ENCODE measurements around the gene LRRC8B.
"Not testable (repeated sequence)": the region's sequence is repeated elsewhere in the genome, so short reads cannot be mapped to it uniquely, and the experiment has no call there.

LRRC8B gene

GRCh38 chr1:89512996-89513720, 11.5 kb upstream of the LRRC8B start:
- no peak for DNase-seq (ENCODE audit: low read depth)
- no peak for TF ChIP-seq CTCF (IDR thresholded peaks at IDR 0.05; ENCODE audit: low read depth, low read length, missing control alignments)
- H3K4me3 ChIP-seq (ENCODE audit: low read depth, low read length) = no peak overlapping the region

GRCh38 chr1:89516055-89516454, 8.6 kb upstream of the LRRC8B start:
- TF ChIP-seq CTCF (IDR thresholded peaks at IDR 0.05; ENCODE audit: low read depth, low read length, missing control alignments) = no peak

GRCh38 chr1:89518221-89518631, 6.4 kb upstream of the LRRC8B start:
- no peak for TF ChIP-seq CTCF (IDR thresholded peaks at IDR 0.05; ENCODE audit: low read depth, low read length, missing control alignments)
- no peak for DNase-seq (ENCODE audit: low read depth)

More at GRCh38 chr1:89516055-89516454, 8.6 kb upstream of the LRRC8B start:
- DNase-seq (ENCODE audit: low read depth) = no peak
- H3K4me3 ChIP-seq (ENCODE audit: low read depth, low read length) = no peak overlapping the region

GRCh38 chr1:89519779-89520358, 4.8 kb upstream of the LRRC8B start:
- TF ChIP-seq CTCF (IDR thresholded peaks at IDR 0.05; ENCODE audit: low read depth, low read length, missing control alignments) = peak; percentile 68
- H3K4me3 ChIP-seq (ENCODE audit: low read depth, low read length) = no peak overlapping the region
- DNase-seq (ENCODE audit: low read depth) = peak; percentile 13

More at GRCh38 chr1:89518221-89518631, 6.4 kb upstream of the LRRC8B start:
- H3K4me3 ChIP-seq (ENCODE audit: low read depth, low read length) = no peak overlapping the region

GRCh38 chr1:89521977-89522376, 2.7 kb upstream of the LRRC8B start:
- H3K4me3 ChIP-seq (ENCODE audit: low read depth, low read length); DNase-seq (ENCODE audit: low read depth): not testable (repeated sequence)

GRCh38 chr1:89523572-89524368, 859 bp upstream of the LRRC8B start:
- TF ChIP-seq CTCF (IDR thresholded peaks at IDR 0.05; ENCODE audit: low read depth, low read length, missing control alignments) = no peak
- peak overlapping the region; percentile 98 for H3K4me3 ChIP-seq (ENCODE audit: low read depth, low read length)
- no peak for DNase-seq (ENCODE audit: low read depth)

GRCh38 chr1:89525169-89525855, 683 bp downstream of the LRRC8B start:
- no peak for DNase-seq (ENCODE audit: low read depth)
- TF ChIP-seq CTCF (IDR thresholded peaks at IDR 0.05; ENCODE audit: low read depth, low read length, missing control alignments) = no peak
- H3K4me3 ChIP-seq (ENCODE audit: low read depth, low read length) = peak overlapping the region; percentile 98

Data from GM12864 (cell line).